Measurements from ENCODE around the gene GNAL. TPM values are rescaled to one million over a fixed set of nuclear protein-coding genes. Genes with fewer than 3 reads are reported as not detected.

The GNAL gene
- total RNA-seq, 4 donors from 2014 or later = 13.3 to 22.0 (median 19.9) TPM

GRCh38 chr18:11754979-11755378, 65.9 kb downstream of the GNAL start:
- TF ChIP-seq POLR2A (IDR thresholded peaks at IDR 0.05; ENCODE audit: low read depth) (no peak), EP300 (IDR thresholded peaks at IDR 0.05) (no peak), CTCF (IDR thresholded peaks at IDR 0.05) (no peak), POLR2AphosphoS5 (IDR thresholded peaks at IDR 0.05) (no peak)
- Histone ChIP-seq H3K9me3 (no peaks in the 10 kb centered on the region), H3K4me3 (no peak overlapping the region), H3K4me1 (peaks cover 8 to 22% (median 19%) of the 10 kb centered on the region in 4 donors), H3K27me3 (peaks cover 0 to 28% (median 7%) of the 10 kb centered on the region in 4 donors), H3K27ac (replicated peaks in 1 of 4) (no peak overlapping the region), H3K36me3 (peaks cover 0 to 5% (median 0%) of the 10 kb centered on the region in 4 donors)
- intact Hi-C loops (cut with DNase I) = no loop called here
- DNase-seq (ENCODE audit: extremely low spot score) = no peak
- 83% methylated on average over 8 of the region's 8 CpGs for WGBS

GRCh38 chr18:11757084-11757590, 68.1 kb downstream of the GNAL start:
- DNase-seq (ENCODE audit: extremely low spot score) = peak; percentile 64
- no peak for TF ChIP-seq POLR2AphosphoS5 (IDR thresholded peaks at IDR 0.05)
- no peak for TF ChIP-seq EP300 (IDR thresholded peaks at IDR 0.05)
- no peak for TF ChIP-seq POLR2A (IDR thresholded peaks at IDR 0.05; ENCODE audit: low read depth)
- TF ChIP-seq CTCF (IDR thresholded peaks at IDR 0.05) = no peak
- Histone ChIP-seq H3K27me3 (peaks cover 0 to 6% (median 0%) of the 10 kb centered on the region in 4 donors), H3K27ac (replicated peaks in 1 of 4) (no peak overlapping the region), H3K4me1 (peaks cover 0 to 8% (median 7%) of the 10 kb centered on the region in 4 donors), H3K4me3 (no peak overlapping the region), H3K36me3 (peaks cover 0 to 5% (median 0%) of the 10 kb centered on the region in 4 donors), H3K9me3 (no peaks in the 10 kb centered on the region)
- WGBS = 85% methylated on average over 5 of the region's 5 CpGs
- intact Hi-C loops (cut with DNase I) = no loop called here

- intact Hi-C loops (cut with DNase I) = no loop called here
- peak; percentile 75 for DNase-seq (ENCODE audit: extremely low spot score)
Observed at GRCh38 chr18:11759456-11759855, 70.4 kb downstream of the GNAL start.

GRCh38 chr18:11760498-11761167, 71.6 kb downstream of the GNAL start:
- H3K27me3 ChIP-seq = no peaks in the 10 kb centered on the region
- H3K27ac ChIP-seq (replicated peaks in 1 of 4) = no peak overlapping the region
- intact Hi-C loops (cut with DNase I) = no loop called here
- TF ChIP-seq CTCF (IDR thresholded peaks at IDR 0.05) (no peak), POLR2A (IDR thresholded peaks at IDR 0.05; ENCODE audit: low read depth) (no peak), POLR2AphosphoS5 (IDR thresholded peaks at IDR 0.05) (no peak), EP300 (IDR thresholded peaks at IDR 0.05) (no peak)
- peaks cover 0 to 5% (median 0%) of the 10 kb centered on the region in 4 donors for H3K36me3 ChIP-seq
- H3K4me1 ChIP-seq = no peaks in the 10 kb centered on the region
- peak; percentile 81 for DNase-seq (ENCODE audit: extremely low spot score)
- H3K4me3 ChIP-seq = no peak overlapping the region
- no peaks in the 10 kb centered on the region for H3K9me3 ChIP-seq
- WGBS = 78% methylated on average over 6 of the region's 7 CpGs

More at GRCh38 chr18:11759456-11759855, 70.4 kb downstream of the GNAL start:
- Histone ChIP-seq H3K27me3 (no peaks in the 10 kb centered on the region), H3K4me1 (no peaks in the 10 kb centered on the region), H3K36me3 (peaks cover 0 to 5% (median 0%) of the 10 kb centered on the region in 4 donors), H3K9me3 (no peaks in the 10 kb centered on the region), H3K27ac (replicated peaks in 1 of 4) (no peak overlapping the region), H3K4me3 (no peak overlapping the region)
- TF ChIP-seq CTCF (IDR thresholded peaks at IDR 0.05) (no peak), EP300 (IDR thresholded peaks at IDR 0.05) (no peak), POLR2AphosphoS5 (IDR thresholded peaks at IDR 0.05) (no peak), POLR2A (IDR thresholded peaks at IDR 0.05; ENCODE audit: low read depth) (no peak)
- WGBS = 75% methylated on average over 8 of the region's 10 CpGs
